Transverse colon (tissue), 4 donors: ENCODE measurements around the gene FMNL1. TPM values are rescaled to one million over a fixed set of nuclear protein-coding genes. Genes with fewer than 3 reads are reported as not detected.
A peak's percentile ranks its signal among the peaks of the same experiment; 100 is the strongest.

Experiments used
- DNase-seq: peaks from one replicate; pipeline ENCODE4 v3.0.0-alpha.2; 2019
- H3K27ac ChIP-seq, 4 donors: fragments of 200-600 bp; sonication (generic); 2 replicates each; pipeline ENCODE4 v1.5.1; 2016 to 2018; ENCODE audit warnings: inconsistent platforms in 4 of 4
- H3K27me3 ChIP-seq: fragments of 200-600 bp; sonication (generic); 2 replicates; pipeline ENCODE4 v1.5.1; 2017; ENCODE audit warnings: inconsistent platforms
- H3K36me3 ChIP-seq, 4 donors: fragments of 200-600 bp; sonication (generic); 2 replicates each; pipeline ENCODE4 v1.5.1; 2017 to 2019; ENCODE audit warnings: inconsistent platforms in 4 of 4
- H3K4me1 ChIP-seq, 4 donors: fragments of 200-600 bp; sonication (generic); 2 replicates each; pipeline ENCODE4 v1.5.1; 2017 to 2020; ENCODE audit warnings: inconsistent platforms in 4 of 4
- H3K4me3 ChIP-seq, 4 donors: fragments of 200-600 bp; sonication (generic); 1 replicate in 1 of 4; 2 replicates in 3 of 4; pipeline versions ENCODE4 v1.5.1 to v1.6.1; 2017 to 2019; ENCODE audit warnings: inconsistent platforms in 4 of 4
- H3K9me3 ChIP-seq, 2 donors: fragments of 200-600 bp; sonication (generic); 2 replicates each; pipeline ENCODE4 v1.5.1; 2017 to 2019; ENCODE audit warnings: inconsistent platforms in 2 of 2
- CTCF ChIP-seq, 5 experiments: fragments of 200-600 bp in 3 of 5; fragments of 450-650 bp in 2 of 5; sonication (generic) in 3 of 5; IDR thresholded peaks; 1 replicate in 2 of 5; 2 replicates in 3 of 5; pipeline ENCODE4 v1.5.1; 2016 to 2017; ENCODE audit warnings: antibody characterized with exemption in 5 of 5, inconsistent platforms in 3 of 5, mild to moderate bottlenecking in 2 of 5, moderate library complexity in 1 of 5
- EP300 ChIP-seq: sonication (generic); formaldehyde crosslinking; IDR thresholded peaks from one replicate; pipeline ENCODE4 v1.6.1; 2017; ENCODE audit warnings: antibody characterized with exemption, low read depth
- POLR2A ChIP-seq: fragments of 450-650 bp; IDR thresholded peaks from one replicate; pipeline ENCODE4 v1.6.1; 2016; ENCODE audit warnings: antibody characterized with exemption, mild to moderate bottlenecking, moderate library complexity
- POLR2AphosphoS5 ChIP-seq, 3 donors: sonication (generic); formaldehyde crosslinking; IDR thresholded peaks; one replicate each; pipeline ENCODE4 v1.6.1; 2016; ENCODE audit warnings: antibody characterized with exemption in 3 of 3
- WGBS, 2 donors: methylation state at CpG; one replicate each; pipeline ENCODE4 v1.1.5; 2018; ENCODE audit warnings: low coverage in 1 of 2; 5-methylcytosine and 5-hydroxymethylcytosine counted together
- in situ Hi-C, 4 donors: fragments of 200-750 bp; cut with MboI; loops; one replicate each; pipeline versions ENCODE4 v1.15.0 to v1.15.1; 2017; ENCODE audit warnings: low sequenced_read_pairs in 3 of 4, low pct_ligation_motif_present in 1 of 4, low pct_unique_long_range_greater_than_20kb in 1 of 4
- intact Hi-C: fragments of 100-400 bp; cut with DNase I; formaldehyde crosslinking; loops from one replicate; pipeline ENCODE4 v1.15.1; 2023; ENCODE audit warnings: low total_unique reads
- total RNA-seq, 4 donors: library from RNA; depleted of rRNA; stranded (reverse); fragments of >200 nt; gene quantifications; one replicate each; pipeline ENCODE4 v1.1.0, GENCODE V29; 2016

FMNL1 gene
- total RNA-seq, 4 donors from 2014 or later: 1.2 to 17.5 (median 10.6) TPM

GRCh38 chr17:45267436-45268055 lies 45.9 kb downstream of the FMNL1 start:
- Histone ChIP-seq H3K27me3 (no peaks in the 10 kb centered on the region), H3K4me3 (no peak overlapping the region), H3K4me1 (peaks cover 1 to 20% (median 17%) of the 10 kb centered on the region in 4 donors), H3K36me3 (peaks cover 0 to 53% (median 26%) of the 10 kb centered on the region in 4 donors), H3K9me3 (no peaks in the 10 kb centered on the region), H3K27ac (no peak overlapping the region)
- DNase-seq: no peak
- whole genome bisulfite sequencing, 2 donors: 94% methylated on average over 10 of the region's 10 CpGs; no CpG with 5 or more reads in 1 of the 2 donors
- in situ Hi-C loops (no loop called here), intact Hi-C loops (no loop called here)
- no peak for TF ChIP-seq POLR2AphosphoS5 (IDR thresholded peaks at IDR 0.05)

- Histone ChIP-seq H3K27ac (no peak overlapping the region), H3K27me3 (no peaks in the 10 kb centered on the region), H3K9me3 (no peaks in the 10 kb centered on the region), H3K36me3 (peaks cover 0 to 68% (median 32%) of the 10 kb centered on the region in 4 donors), H3K4me3 (no peak overlapping the region), H3K4me1 (peaks cover 0 to 14% (median 10%) of the 10 kb centered on the region in 4 donors)
- in situ Hi-C loops (loop anchor here in 1 of 4 donors (10.0 kb wide), 1 partner anchor 115 kb away; no protein-coding TSS in a partner anchor), intact Hi-C loops (no loop called here)
- 89% methylated on average over 7 of the region's 7 CpGs; no CpG with 5 or more reads in 1 of the 2 donors for WGBS, 2 donors
- DNase-seq: no peak
- TF ChIP-seq CTCF (IDR thresholded peaks at IDR 0.05) (no peak), POLR2AphosphoS5 (IDR thresholded peaks at IDR 0.05) (no peak), POLR2A (no peak), EP300 (no peak)
These were observed 48.2 kb downstream of the FMNL1 start for GRCh38 chr17:45269912-45270311.

DNA sequence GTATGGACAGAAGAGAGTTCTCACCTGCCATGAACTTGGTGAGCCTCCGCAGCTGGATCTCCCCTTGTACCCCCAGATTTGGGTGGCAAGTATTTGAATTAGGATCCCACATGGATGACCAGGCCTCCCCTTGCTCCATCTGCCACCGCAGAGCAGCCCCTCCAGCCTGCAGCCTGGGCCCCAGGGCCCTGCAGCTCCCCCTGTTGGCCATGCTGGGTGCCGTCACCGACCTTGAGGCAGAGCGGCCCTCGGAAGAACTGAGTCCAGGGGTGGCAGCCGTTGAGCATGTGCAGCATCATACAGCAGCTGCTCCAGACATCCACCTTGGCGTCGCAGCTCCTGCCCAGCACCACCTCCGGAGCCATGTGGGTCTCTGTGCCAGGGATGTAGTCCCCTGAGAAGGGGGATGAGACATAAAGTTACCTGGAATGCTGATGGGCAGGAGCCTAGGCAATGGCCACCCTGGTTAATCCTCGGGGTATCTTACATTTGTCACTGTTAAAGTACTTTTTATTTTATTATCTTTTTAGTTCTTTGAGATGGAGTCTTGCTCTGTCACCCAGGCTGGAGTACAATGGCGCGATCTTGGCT lies 49.2 kb downstream of the FMNL1 start:
- DNase-seq: no peak
- H3K9me3 ChIP-seq: no peaks in the 10 kb centered on the region
- peak; percentile 28 to 48 (median 46) for TF ChIP-seq CTCF (IDR thresholded peaks at IDR 0.05)
- TF ChIP-seq POLR2AphosphoS5 (IDR thresholded peaks at IDR 0.05): no peak
- no peak overlapping the region for H3K4me3 ChIP-seq
- in situ Hi-C loops (loop anchor here in 1 of 4 donors (10.0 kb wide), 1 partner anchor 114 kb away; no protein-coding TSS in a partner anchor), intact Hi-C loops (no loop called here)
- 76% methylated on average over 13 of the region's 13 CpGs; no CpG with 5 or more reads in 1 of the 2 donors for WGBS, 2 donors
- no peaks in the 10 kb centered on the region for H3K27me3 ChIP-seq
- peaks cover 0 to 62% (median 32%) of the 10 kb centered on the region in 4 donors for H3K36me3 ChIP-seq
- peaks cover 0 to 8% (median 7%) of the 10 kb centered on the region in 4 donors for H3K4me1 ChIP-seq
- no peak overlapping the region for H3K27ac ChIP-seq

DNA sequence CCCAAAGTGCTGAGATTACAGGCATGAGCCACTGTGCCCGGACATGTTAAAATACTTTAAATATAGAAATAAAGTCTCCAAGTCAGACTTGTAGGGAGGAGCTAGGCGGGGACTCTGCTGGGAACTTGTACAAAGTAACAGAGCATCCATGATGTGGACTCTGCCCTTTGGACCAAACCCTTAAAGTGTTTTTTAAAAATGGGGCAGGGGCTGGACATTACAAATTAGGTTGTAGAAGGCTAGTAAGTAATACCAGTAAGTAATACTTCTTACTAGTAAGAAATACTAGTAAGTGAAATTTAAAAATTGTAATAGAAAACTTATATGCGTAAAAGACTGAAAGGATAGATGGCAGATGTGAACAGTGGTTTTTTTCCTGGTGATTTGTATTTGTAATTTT lies 49.9 kb downstream of the FMNL1 start:
- Histone ChIP-seq H3K9me3 (no peaks in the 10 kb centered on the region), H3K36me3 (peaks cover 0 to 62% (median 32%) of the 10 kb centered on the region in 4 donors), H3K4me3 (no peak overlapping the region), H3K27me3 (no peaks in the 10 kb centered on the region), H3K27ac (no peak overlapping the region), H3K4me1 (peaks cover 0 to 9% (median 7%) of the 10 kb centered on the region in 4 donors)
- DNase-seq: no peak
- 67 to 90% methylated on average over 3 of the region's 3 CpGs for WGBS, 2 donors
- in situ Hi-C loops: loop anchor here in 1 of 4 donors (10.0 kb wide), 1 partner anchor 113 kb away; no protein-coding TSS in a partner anchor
- intact Hi-C loops: no loop called here
- no peak for TF ChIP-seq POLR2AphosphoS5 (IDR thresholded peaks at IDR 0.05)
- TF ChIP-seq EP300: no peak
- no peak for TF ChIP-seq POLR2A
- no peak for TF ChIP-seq CTCF (IDR thresholded peaks at IDR 0.05)
